Peyer's patch (tissue), 4 donors: ENCODE measurements around the gene COPG1. TPM values are rescaled to one million over a fixed set of nuclear protein-coding genes. Genes with fewer than 3 reads are reported as not detected.

Experiments used
- DNase-seq, 3 donors: peaks; one replicate each; pipeline ENCODE4 v3.0.0-alpha.2; 2017 to 2019
- H3K27ac ChIP-seq, 4 donors: fragments of 200-600 bp; sonication (generic); one replicate each; pipeline ENCODE4 v1.5.1; 2016 to 2019
- H3K27me3 ChIP-seq, 2 donors: fragments of 200-600 bp; sonication (generic); one replicate each; pipeline ENCODE4 v1.5.1; 2019
- H3K36me3 ChIP-seq, 3 donors: fragments of 200-600 bp; sonication (generic); one replicate each; pipeline ENCODE4 v1.5.1; 2016 to 2019
- H3K4me1 ChIP-seq, 4 donors: fragments of 200-600 bp; sonication (generic); one replicate each; pipeline ENCODE4 v1.5.1; 2016 to 2019
- H3K4me3 ChIP-seq, 4 donors: fragments of 200-600 bp; sonication (generic); 1 replicate in 3 of 4; 2 replicates in 1 of 4; pipeline ENCODE4 v1.5.1; 2016 to 2019; ENCODE audit warnings: mild to moderate bottlenecking in 1 of 4
- H3K9me3 ChIP-seq, 4 donors: fragments of 200-600 bp; sonication (generic); one replicate each; pipeline ENCODE4 v1.5.1; 2016 to 2019; ENCODE audit warnings: mild to moderate bottlenecking in 1 of 4
- CTCF ChIP-seq, 6 experiments: fragments of 450-650 bp in 4 of 6; fragments of 200-600 bp in 2 of 6; sonication (generic) in 1 of 6; IDR thresholded peaks; one replicate each; pipeline ENCODE4 v1.5.1; 2017 to 2019; ENCODE audit warnings: antibody characterized with exemption in 6 of 6, mild to moderate bottlenecking in 3 of 6, moderate library complexity in 1 of 6
- POLR2A ChIP-seq, 2 donors: fragments of 450-650 bp; IDR thresholded peaks; one replicate each; pipeline ENCODE4 v1.5.1; 2017; ENCODE audit warnings: antibody characterized with exemption in 2 of 2, mild to moderate bottlenecking in 2 of 2, moderate library complexity in 2 of 2
- total RNA-seq, 4 donors: library from RNA; depleted of rRNA; stranded (reverse); fragments of >200 nt; gene quantifications; one replicate each; pipeline ENCODE4 v1.1.0, GENCODE V29; 2016

Gene COPG1
- total RNA-seq, 4 donors from 2014 or later, result 120 to 220 (median 176) TPM

GRCh38 chr3:129226374-129226773 is 23.0 kb upstream of the COPG1 start:
- Histone ChIP-seq H3K36me3 (no peaks in the 10 kb centered on the region), H3K4me1 (peaks cover 0 to 39% (median 5%) of the 10 kb centered on the region in 4 donors), H3K27me3 (no peaks in the 10 kb centered on the region), H3K27ac (peak overlapping the region in 2 of 4 donors; percentile 7 to 80), H3K9me3 (no peaks in the 10 kb centered on the region), H3K4me3 (no peak overlapping the region)
- peak in 2 of 3 donors; percentile 25 to 65 for DNase-seq
- TF ChIP-seq POLR2A (IDR thresholded peaks at IDR 0.05) (no peak), CTCF (IDR thresholded peaks at IDR 0.05) (no peak)

- Histone ChIP-seq H3K27ac (peak overlapping the region in 3 of 4 donors; percentile 27 to 53 (median 39)), H3K9me3 (no peaks in the 10 kb centered on the region), H3K4me3 (no peak overlapping the region), H3K4me1 (peaks cover 0 to 35% (median 5%) of the 10 kb centered on the region in 4 donors), H3K36me3 (no peaks in the 10 kb centered on the region), H3K27me3 (no peaks in the 10 kb centered on the region)
- no peak for DNase-seq
- TF ChIP-seq CTCF (IDR thresholded peaks at IDR 0.05) (no peak), POLR2A (IDR thresholded peaks at IDR 0.05) (no peak)
Observed at GRCh38 chr3:129228891-129229585, 20.4 kb upstream of the COPG1 start.

- TF ChIP-seq CTCF (IDR thresholded peaks at IDR 0.05) (no peak), POLR2A (IDR thresholded peaks at IDR 0.05) (no peak)
- Histone ChIP-seq H3K27me3 (no peaks in the 10 kb centered on the region), H3K4me3 (no peak overlapping the region), H3K9me3 (no peaks in the 10 kb centered on the region), H3K36me3 (no peaks in the 10 kb centered on the region), H3K27ac (peak overlapping the region in 2 of 4 donors; percentile 39 to 67), H3K4me1 (peaks cover 0 to 21% (median 2%) of the 10 kb centered on the region in 4 donors)
- DNase-seq, result peak in 1 of 3 donors; percentile 70
Observed at GRCh38 chr3:129230311-129231019, 18.9 kb upstream of the COPG1 start.

GRCh38 chr3:129231331-129232119 is 17.9 kb upstream of the COPG1 start:
- peak overlapping the region in 1 of 4 donors; percentile 39 for H3K27ac ChIP-seq
- H3K9me3 ChIP-seq, result no peaks in the 10 kb centered on the region
- H3K27me3 ChIP-seq, result no peaks in the 10 kb centered on the region
- peaks cover 0 to 11% (median 0%) of the 10 kb centered on the region in 4 donors for H3K4me1 ChIP-seq
- no peaks in the 10 kb centered on the region for H3K36me3 ChIP-seq
- DNase-seq, result no peak
- no peak overlapping the region for H3K4me3 ChIP-seq
- TF ChIP-seq CTCF (IDR thresholded peaks at IDR 0.05) (no peak), POLR2A (IDR thresholded peaks at IDR 0.05) (no peak)

- H3K36me3 ChIP-seq, result no peaks in the 10 kb centered on the region
- DNase-seq, result peak in 2 of 3 donors; percentile 85 to 91
- no peaks in the 10 kb centered on the region for H3K9me3 ChIP-seq
- no peaks in the 10 kb centered on the region for H3K27me3 ChIP-seq
- peaks cover 0 to 4% (median 0%) of the 10 kb centered on the region in 4 donors for H3K4me1 ChIP-seq
- peak overlapping the region in 1 of 4 donors; percentile 42 for H3K27ac ChIP-seq
- TF ChIP-seq CTCF (IDR thresholded peaks at IDR 0.05) (no peak), POLR2A (IDR thresholded peaks at IDR 0.05) (no peak)
- no peak overlapping the region for H3K4me3 ChIP-seq
Observed at GRCh38 chr3:129233538-129233937, 15.9 kb upstream of the COPG1 start.
